ENCODE data around the gene CDK5RAP2. TPM values are rescaled to one million over a fixed set of nuclear protein-coding genes. Genes with fewer than 3 reads are reported as not detected.

Gene CDK5RAP2
- total RNA-seq, 1 experiment from 2014 or later = 56.4 TPM

DNA sequence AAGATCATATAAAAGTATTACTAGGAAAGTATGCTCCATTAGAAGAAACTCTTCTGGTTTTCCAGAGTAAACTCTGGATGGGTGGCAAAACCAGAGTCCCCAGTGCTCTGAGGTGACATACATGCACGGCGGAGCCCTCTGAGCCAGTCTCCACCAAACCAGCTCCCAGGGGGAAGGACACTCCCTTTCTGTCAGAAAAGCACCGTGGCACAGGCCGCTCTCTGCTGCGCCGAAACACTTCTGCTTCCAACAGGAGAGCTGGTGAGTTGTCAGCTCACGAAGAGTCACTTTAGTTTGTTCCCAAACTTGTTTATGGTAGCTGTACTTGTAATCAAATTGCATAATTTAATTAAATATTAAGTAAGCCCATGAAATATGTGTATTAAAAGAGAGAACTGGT lies 184.6 kb downstream of the CDK5RAP2 start:
- Histone ChIP-seq H3K14ac (ENCODE audit: insufficient read depth, low read length) (no peak overlapping the region), H3K27ac (ENCODE audit: insufficient read length, low read depth, low read length) (no peak overlapping the region), H2AK5ac (ENCODE audit: insufficient read length, low read length) (no peak overlapping the region), H2BK120ac (ENCODE audit: low read depth, low read length, poor library complexity, severe bottlenecking) (no peak overlapping the region), H4K20me1 (ENCODE audit: control insufficient read depth, insufficient read depth, insufficient read length) (peaks cover 2% of the 10 kb centered on the region), H4K8ac (replicated peaks; ENCODE audit: insufficient read length, low read depth, low read length) (no peak overlapping the region), H3K79me1 (ENCODE audit: insufficient read depth, low read depth, low read length, poor library complexity, severe bottlenecking) (no peaks in the 10 kb centered on the region), H4K5ac (ENCODE audit: insufficient read length, low read depth, low read length) (no peak overlapping the region), H3K79me2 (ENCODE audit: insufficient read depth, low read length) (no peaks in the 10 kb centered on the region), H3K9me3 (ENCODE audit: control insufficient read depth, low read depth, low read length) (no peaks in the 10 kb centered on the region), H3K18ac (ENCODE audit: insufficient read length, low read depth, low read length) (no peak overlapping the region), H2BK5ac (ENCODE audit: insufficient read length, low read length) (no peak overlapping the region), H3K9ac (ENCODE audit: extremely low read depth, insufficient read length, low read length) (no peak overlapping the region), H3K23me2 (ENCODE audit: insufficient read length, low read depth, low read length, poor library complexity, severe bottlenecking) (no peaks in the 10 kb centered on the region), H3K4me2 (ENCODE audit: insufficient read depth, insufficient read length, low read length) (no peak overlapping the region), H3T11ph (ENCODE audit: low read length) (no peak overlapping the region), H3K56ac (ENCODE audit: insufficient read length, low read depth, low read length) (no peak overlapping the region), H2BK20ac (ENCODE audit: low read depth, low read length, poor library complexity, severe bottlenecking) (no peak overlapping the region), H3K4me1 (ENCODE audit: insufficient read depth, low read length) (no peaks in the 10 kb centered on the region), H3K4ac (ENCODE audit: low read depth, low read length) (no peak overlapping the region), H2BK15ac (ENCODE audit: low read depth, low read length) (no peak overlapping the region), H3K27me3 (ENCODE audit: insufficient read depth, low read length) (no peaks in the 10 kb centered on the region), H2AFZ (ENCODE audit: low read length) (no peak overlapping the region), H4K91ac (ENCODE audit: insufficient read length, low read depth, low read length) (no peak overlapping the region), H3K23ac (ENCODE audit: insufficient read length, low read depth, low read length) (no peak overlapping the region), H2BK12ac (ENCODE audit: insufficient read length, low read depth, low read length) (no peak overlapping the region)
- no CpG with 5 or more reads among the region's 7 CpGs for WGBS (ENCODE audit: extremely low coverage, insufficient read length, low lambda C conversion rate)
- Mint-ChIP-seq H3K27ac (no peak overlapping the region), H3K27me3 (ENCODE audit: low read depth) (no peaks in the 10 kb centered on the region), H3K9me3 (no peaks in the 10 kb centered on the region), H3K4me1 (no peaks in the 10 kb centered on the region), H3K4me3 (no peak overlapping the region), H3K36me3 (ENCODE audit: insufficient read depth in 1 of 3, low read depth in 3 of 3) (peaks cover 49 to 85% (median 74%) of the 10 kb centered on the region in 3 experiments; a peak in 6 of 7 replicates)
- no peak for DNase-seq
- TF ChIP-seq, protein P1, sequence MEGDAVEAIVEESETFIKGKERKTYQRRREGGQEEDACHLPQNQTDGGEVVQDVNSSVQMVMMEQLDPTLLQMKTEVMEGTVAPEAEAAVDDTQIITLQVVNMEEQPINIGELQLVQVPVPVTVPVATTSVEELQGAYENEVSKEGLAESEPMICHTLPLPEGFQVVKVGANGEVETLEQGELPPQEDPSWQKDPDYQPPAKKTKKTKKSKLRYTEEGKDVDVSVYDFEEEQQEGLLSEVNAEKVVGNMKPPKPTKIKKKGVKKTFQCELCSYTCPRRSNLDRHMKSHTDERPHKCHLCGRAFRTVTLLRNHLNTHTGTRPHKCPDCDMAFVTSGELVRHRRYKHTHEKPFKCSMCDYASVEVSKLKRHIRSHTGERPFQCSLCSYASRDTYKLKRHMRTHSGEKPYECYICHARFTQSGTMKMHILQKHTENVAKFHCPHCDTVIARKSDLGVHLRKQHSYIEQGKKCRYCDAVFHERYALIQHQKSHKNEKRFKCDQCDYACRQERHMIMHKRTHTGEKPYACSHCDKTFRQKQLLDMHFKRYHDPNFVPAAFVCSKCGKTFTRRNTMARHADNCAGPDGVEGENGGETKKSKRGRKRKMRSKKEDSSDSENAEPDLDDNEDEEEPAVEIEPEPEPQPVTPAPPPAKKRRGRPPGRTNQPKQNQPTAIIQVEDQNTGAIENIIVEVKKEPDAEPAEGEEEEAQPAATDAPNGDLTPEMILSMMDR (conservative IDR thresholded peaks at IDR 0.05) = no peak

Data from H9 (cell line).